Fibroblast of mammary gland (primary cell): ENCODE data around the gene SMAD6.

Source experiments
- DNase-seq: peaks from one replicate; pipeline ENCODE4 v3.0.0-alpha.2; 2010; ENCODE audit warnings: low read depth
- H3K4me3 ChIP-seq: 2 replicates; pipeline ENCODE4 v1.5.1; 2011; ENCODE audit warnings: low read depth, mild to moderate bottlenecking, low read length, moderate library complexity; ENCODE audit not compliant: control insufficient read depth
- TF ChIP-seq, protein P1 (sequence below): conservative IDR thresholded peaks from 2 replicates; pipeline ENCODE4 v1.5.1; 2011; ENCODE audit warnings: low read depth, low read length, inconsistent platforms; ENCODE audit not compliant: control insufficient read depth, insufficient read depth

SMAD6 gene

GRCh38 chr15:66786222-66786621 is 84.2 kb downstream of the SMAD6 start:
- DNase-seq: no peak
- no peak overlapping the region for H3K4me3 ChIP-seq
- TF ChIP-seq, protein P1, sequence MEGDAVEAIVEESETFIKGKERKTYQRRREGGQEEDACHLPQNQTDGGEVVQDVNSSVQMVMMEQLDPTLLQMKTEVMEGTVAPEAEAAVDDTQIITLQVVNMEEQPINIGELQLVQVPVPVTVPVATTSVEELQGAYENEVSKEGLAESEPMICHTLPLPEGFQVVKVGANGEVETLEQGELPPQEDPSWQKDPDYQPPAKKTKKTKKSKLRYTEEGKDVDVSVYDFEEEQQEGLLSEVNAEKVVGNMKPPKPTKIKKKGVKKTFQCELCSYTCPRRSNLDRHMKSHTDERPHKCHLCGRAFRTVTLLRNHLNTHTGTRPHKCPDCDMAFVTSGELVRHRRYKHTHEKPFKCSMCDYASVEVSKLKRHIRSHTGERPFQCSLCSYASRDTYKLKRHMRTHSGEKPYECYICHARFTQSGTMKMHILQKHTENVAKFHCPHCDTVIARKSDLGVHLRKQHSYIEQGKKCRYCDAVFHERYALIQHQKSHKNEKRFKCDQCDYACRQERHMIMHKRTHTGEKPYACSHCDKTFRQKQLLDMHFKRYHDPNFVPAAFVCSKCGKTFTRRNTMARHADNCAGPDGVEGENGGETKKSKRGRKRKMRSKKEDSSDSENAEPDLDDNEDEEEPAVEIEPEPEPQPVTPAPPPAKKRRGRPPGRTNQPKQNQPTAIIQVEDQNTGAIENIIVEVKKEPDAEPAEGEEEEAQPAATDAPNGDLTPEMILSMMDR: no peak

DNA sequence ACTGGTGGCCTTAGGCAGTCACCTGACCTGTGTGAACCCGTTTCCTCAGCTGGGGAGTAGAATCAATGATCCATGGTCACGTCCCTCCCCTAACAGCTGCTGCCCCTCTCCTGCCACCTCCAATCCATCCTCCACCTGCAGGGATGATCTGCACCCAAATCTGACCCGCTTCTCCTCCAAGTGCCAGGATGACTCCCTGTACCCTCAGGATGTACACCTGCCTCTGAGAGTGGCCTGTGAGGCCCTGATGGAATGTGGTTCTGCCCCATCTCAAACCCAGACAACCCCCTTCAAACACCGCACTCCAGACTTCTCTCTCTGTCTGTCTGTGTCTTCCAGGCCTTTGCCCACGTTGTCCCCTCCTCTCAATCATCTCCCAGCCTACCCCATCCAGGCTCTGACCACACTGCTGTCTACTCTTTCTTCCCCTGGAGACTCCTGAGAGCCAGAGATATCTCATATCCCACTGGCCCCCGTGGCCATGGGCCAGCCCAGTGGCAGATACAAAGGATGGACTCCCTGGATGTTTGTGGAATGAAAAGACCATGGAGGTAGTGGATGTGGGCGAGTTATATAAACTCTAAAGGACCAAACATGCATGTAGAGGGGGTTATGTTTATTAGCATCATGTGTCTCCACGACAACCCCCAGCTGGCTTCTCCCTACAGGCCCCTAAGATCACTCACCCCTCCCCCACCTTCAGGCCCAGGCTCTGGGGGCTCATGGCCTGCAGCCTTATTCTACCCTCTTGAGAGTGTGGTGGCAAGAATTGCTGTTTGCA is 84.9 kb downstream of the SMAD6 start:
- TF ChIP-seq, protein P1: no peak
- DNase-seq: no peak
- no peak overlapping the region for H3K4me3 ChIP-seq

GRCh38 chr15:66787489-66787871 is 85.4 kb downstream of the SMAD6 start:
- no peak overlapping the region for H3K4me3 ChIP-seq
- no peak for DNase-seq
- TF ChIP-seq, protein P1: no peak

DNA sequence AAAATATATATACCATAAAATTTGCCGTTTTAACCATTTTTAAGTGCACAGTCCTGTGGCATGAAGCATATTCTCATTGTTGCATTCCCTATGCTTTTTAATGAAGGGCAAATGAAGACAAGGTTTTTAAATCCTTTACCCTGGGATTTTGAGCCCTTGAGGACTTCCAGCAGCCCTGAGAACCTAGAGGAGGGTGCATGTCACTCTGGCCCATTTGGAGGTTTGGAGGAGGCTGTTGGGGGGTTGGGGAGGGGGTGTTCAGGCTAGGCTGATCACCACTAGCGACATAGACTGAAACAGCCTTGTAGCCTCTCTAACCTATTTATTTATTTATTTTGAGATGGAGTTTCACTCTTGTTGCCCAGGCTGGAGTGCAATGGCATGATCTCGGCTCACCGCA is 86.0 kb downstream of the SMAD6 start:
- DNase-seq: no peak
- no peak overlapping the region for H3K4me3 ChIP-seq
- TF ChIP-seq, protein P1: no peak

- DNase-seq: peak; percentile 74
- TF ChIP-seq, protein P1: peak; percentile 76
- no peak overlapping the region for H3K4me3 ChIP-seq
Observed at GRCh38 chr15:66789029-66790025, 87.3 kb downstream of the SMAD6 start.

GRCh38 chr15:66795851-66796250 is 93.8 kb downstream of the SMAD6 start:
- DNase-seq: no peak
- no peak overlapping the region for H3K4me3 ChIP-seq
- TF ChIP-seq, protein P1: no peak
